ENCODE data around the gene ADAMTS9. TPM values are rescaled to one million over a fixed set of nuclear protein-coding genes. Genes with fewer than 3 reads are reported as not detected.

Gene ADAMTS9
- total and polyA plus RNA-seq, 2 donors (not counting 3 experiments of a cell fraction or from before 2014, with no cell fraction given): 6.5 to 23.9 TPM

DNA sequence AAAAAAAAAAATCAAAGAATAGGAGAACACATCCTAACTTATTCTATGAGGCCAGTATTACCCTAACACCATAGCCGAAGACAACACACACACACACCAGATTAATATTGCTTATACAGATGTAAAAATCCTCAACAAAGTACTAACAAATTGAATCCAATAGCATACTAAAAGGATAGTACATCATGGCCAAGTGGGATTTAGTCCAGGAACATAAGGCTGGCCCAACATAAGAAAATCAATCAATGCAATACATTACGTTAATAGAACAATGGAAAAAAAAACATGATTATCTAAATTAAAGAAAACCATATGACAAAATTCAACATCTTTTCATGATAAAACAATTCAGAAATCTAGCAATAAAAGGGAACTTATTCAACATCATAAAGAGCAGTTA lies 79.1 kb downstream of the ADAMTS9 start:
- FAIRE-seq: no peak
- no peak for TF ChIP-seq JUN (IDR thresholded peaks at IDR 0.05; ENCODE audit: borderline replicate concordance, insufficient read depth, insufficient read length, low read depth)
- no peak for TF ChIP-seq EZH2 (IDR thresholded peaks at IDR 0.05; ENCODE audit: borderline replicate concordance, low read depth, low read length, severe bottlenecking)
- TF ChIP-seq MAX (IDR thresholded peaks at IDR 0.05; ENCODE audit: insufficient read depth, insufficient read length): no peak
- no peak for TF ChIP-seq POLR2AphosphoS5 (IDR thresholded peaks at IDR 0.05; ENCODE audit: insufficient read depth, low read depth, low read length)
- TF ChIP-seq MYC (IDR thresholded peaks at IDR 0.05; ENCODE audit: low read depth, low read length): no peak
- TF ChIP-seq GATA2 (IDR thresholded peaks at IDR 0.05; ENCODE audit: insufficient read depth, insufficient read length, low read depth, low read length): no peak
- no peak for TF ChIP-seq FOS (IDR thresholded peaks at IDR 0.05; ENCODE audit: borderline replicate concordance, insufficient read depth, low read length)
- TF ChIP-seq, protein P1, sequence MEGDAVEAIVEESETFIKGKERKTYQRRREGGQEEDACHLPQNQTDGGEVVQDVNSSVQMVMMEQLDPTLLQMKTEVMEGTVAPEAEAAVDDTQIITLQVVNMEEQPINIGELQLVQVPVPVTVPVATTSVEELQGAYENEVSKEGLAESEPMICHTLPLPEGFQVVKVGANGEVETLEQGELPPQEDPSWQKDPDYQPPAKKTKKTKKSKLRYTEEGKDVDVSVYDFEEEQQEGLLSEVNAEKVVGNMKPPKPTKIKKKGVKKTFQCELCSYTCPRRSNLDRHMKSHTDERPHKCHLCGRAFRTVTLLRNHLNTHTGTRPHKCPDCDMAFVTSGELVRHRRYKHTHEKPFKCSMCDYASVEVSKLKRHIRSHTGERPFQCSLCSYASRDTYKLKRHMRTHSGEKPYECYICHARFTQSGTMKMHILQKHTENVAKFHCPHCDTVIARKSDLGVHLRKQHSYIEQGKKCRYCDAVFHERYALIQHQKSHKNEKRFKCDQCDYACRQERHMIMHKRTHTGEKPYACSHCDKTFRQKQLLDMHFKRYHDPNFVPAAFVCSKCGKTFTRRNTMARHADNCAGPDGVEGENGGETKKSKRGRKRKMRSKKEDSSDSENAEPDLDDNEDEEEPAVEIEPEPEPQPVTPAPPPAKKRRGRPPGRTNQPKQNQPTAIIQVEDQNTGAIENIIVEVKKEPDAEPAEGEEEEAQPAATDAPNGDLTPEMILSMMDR (IDR thresholded peaks at IDR 0.05; ENCODE audit: extremely low read depth in 1 of 2, insufficient read depth in 1 of 2, low read depth in 1 of 2, low read length in 2 of 2): no peak
- no peak for TF ChIP-seq POLR2A (IDR thresholded peaks at IDR 0.05; ENCODE audit: low read depth, low read length)
- Histone ChIP-seq H3K4me1 (ENCODE audit: control insufficient read depth, extremely low read depth, insufficient read depth, low read length) (peaks cover 2% of the 10 kb centered on the region), H2AFZ (ENCODE audit: low read depth, low read length) (no peak overlapping the region), H3K4me3 (replicated peaks in 1 of 3; ENCODE audit: insufficient read depth in 1 of 3, low read depth in 1 of 3, low read length in 3 of 3) (no peak overlapping the region), H3K4me2 (ENCODE audit: insufficient read depth, low read length) (no peak overlapping the region), H3K9me3 (replicated peaks; ENCODE audit: control insufficient read depth, insufficient read depth, low read length) (no peaks in the 10 kb centered on the region), H3K79me2 (ENCODE audit: control insufficient read depth, insufficient read depth, low read length) (no peaks in the 10 kb centered on the region), H3K9me1 (replicated peaks; ENCODE audit: control insufficient read depth, extremely low read depth, insufficient read depth, low read length) (no peaks in the 10 kb centered on the region), H3K36me3 (ENCODE audit: control insufficient read depth in 2 of 2, extremely low read depth in 1 of 2, insufficient read depth in 2 of 2, low read length in 2 of 2) (peaks cover 0 to 4% of the 10 kb centered on the region in 2 experiments), H3K27ac (ENCODE audit: insufficient read depth, low read depth, low read length) (no peak overlapping the region), H3K9ac (replicated peaks; ENCODE audit: extremely low read depth, insufficient read depth, low read length) (no peak overlapping the region), H4K20me1 (replicated peaks; ENCODE audit: control insufficient read depth, extremely low read depth, insufficient read depth, low read length) (no peaks in the 10 kb centered on the region), H3K27me3 (ENCODE audit: control insufficient read depth in 2 of 2, insufficient read depth in 2 of 2, low read length in 2 of 2) (no peaks in the 10 kb centered on the region)
- intact Hi-C loops (cut with micrococcal nuclease): no loop called here
- ChIA-PET POLR2A (no interaction called here), CTCF (interaction anchor here (1.9 kb wide), 1 partner anchor 10 kb away, joined by 7 read pairs; no protein-coding TSS in a partner anchor)
- dilution Hi-C loops (cut with MboI; ENCODE audit: extremely low pct_ligation_motif_present, low sequenced_read_pairs): no loop called here
- no peak for DNase-seq (ENCODE audit: low read depth, low spot score)
- no TSS peak for BruUV-seq (replicated peaks)
